ENCODE measurements around the gene RARRES2. TPM values are rescaled to one million over a fixed set of nuclear protein-coding genes. Genes with fewer than 3 reads are reported as not detected.

The RARRES2 gene
- total RNA-seq, 1 experiment from 2014 or later, result 60.9 TPM

GRCh38 chr7:150365673-150366398, 24.4 kb upstream of the RARRES2 start:
- no peak overlapping the region for H3K56ac ChIP-seq (ENCODE audit: insufficient read length, low read depth, low read length)
- no peak overlapping the region for H3K4me2 ChIP-seq (ENCODE audit: insufficient read depth, insufficient read length, low read length)
- H3K27me3 ChIP-seq (ENCODE audit: insufficient read depth, low read length), result no peaks in the 10 kb centered on the region
- TF ChIP-seq, protein P1, sequence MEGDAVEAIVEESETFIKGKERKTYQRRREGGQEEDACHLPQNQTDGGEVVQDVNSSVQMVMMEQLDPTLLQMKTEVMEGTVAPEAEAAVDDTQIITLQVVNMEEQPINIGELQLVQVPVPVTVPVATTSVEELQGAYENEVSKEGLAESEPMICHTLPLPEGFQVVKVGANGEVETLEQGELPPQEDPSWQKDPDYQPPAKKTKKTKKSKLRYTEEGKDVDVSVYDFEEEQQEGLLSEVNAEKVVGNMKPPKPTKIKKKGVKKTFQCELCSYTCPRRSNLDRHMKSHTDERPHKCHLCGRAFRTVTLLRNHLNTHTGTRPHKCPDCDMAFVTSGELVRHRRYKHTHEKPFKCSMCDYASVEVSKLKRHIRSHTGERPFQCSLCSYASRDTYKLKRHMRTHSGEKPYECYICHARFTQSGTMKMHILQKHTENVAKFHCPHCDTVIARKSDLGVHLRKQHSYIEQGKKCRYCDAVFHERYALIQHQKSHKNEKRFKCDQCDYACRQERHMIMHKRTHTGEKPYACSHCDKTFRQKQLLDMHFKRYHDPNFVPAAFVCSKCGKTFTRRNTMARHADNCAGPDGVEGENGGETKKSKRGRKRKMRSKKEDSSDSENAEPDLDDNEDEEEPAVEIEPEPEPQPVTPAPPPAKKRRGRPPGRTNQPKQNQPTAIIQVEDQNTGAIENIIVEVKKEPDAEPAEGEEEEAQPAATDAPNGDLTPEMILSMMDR (conservative IDR thresholded peaks at IDR 0.05), result no peak
- H3K36me3 Mint-ChIP-seq (ENCODE audit: insufficient read depth in 1 of 3, low read depth in 3 of 3), result peaks cover 5 to 16% (median 10%) of the 10 kb centered on the region in 3 experiments; a peak in 6 of 7 replicates
- no peaks in the 10 kb centered on the region for H4K20me1 ChIP-seq (ENCODE audit: control insufficient read depth, insufficient read depth, insufficient read length)
- no peak overlapping the region for H4K91ac ChIP-seq (ENCODE audit: insufficient read length, low read depth, low read length)
- no peak overlapping the region for H4K8ac ChIP-seq (replicated peaks; ENCODE audit: insufficient read length, low read depth, low read length)
- H3K4me3 Mint-ChIP-seq, result no peak overlapping the region; a peak in 1 of 5 replicates
- H3T11ph ChIP-seq (ENCODE audit: low read length), result no peak overlapping the region
- H3K27me3 Mint-ChIP-seq (ENCODE audit: low read depth), result peaks cover 1% of the 10 kb centered on the region
- H3K4ac ChIP-seq (ENCODE audit: low read depth, low read length), result no peak overlapping the region
- H3K27ac Mint-ChIP-seq, result peak overlapping the region; percentile 2 to 70 (median 44); a peak in 4 of 7 replicates
- H2BK20ac ChIP-seq (ENCODE audit: low read depth, low read length, poor library complexity, severe bottlenecking), result no peak overlapping the region
- H3K79me1 ChIP-seq (ENCODE audit: insufficient read depth, low read depth, low read length, poor library complexity, severe bottlenecking), result peaks cover 7% of the 10 kb centered on the region
- H3K23ac ChIP-seq (ENCODE audit: insufficient read length, low read depth, low read length), result no peak overlapping the region
- peaks cover 56 to 59% of the 10 kb centered on the region in 2 experiments for H3K4me1 Mint-ChIP-seq
- H2BK5ac ChIP-seq (ENCODE audit: insufficient read length, low read length), result no peak overlapping the region
- no CpG with 5 or more reads among the region's 5 CpGs for WGBS (ENCODE audit: extremely low coverage, insufficient read length, low lambda C conversion rate)
- no peak overlapping the region for H3K9ac ChIP-seq (ENCODE audit: extremely low read depth, insufficient read length, low read length)
- H3K79me2 ChIP-seq (ENCODE audit: insufficient read depth, low read length), result peaks cover 12% of the 10 kb centered on the region; the same call in 1 of the 2 replicates
- H3K4me1 ChIP-seq (ENCODE audit: insufficient read depth, low read length), result 0 out of 2 replicates have a peak, but pooled peaks cover 3% of the 10 kb centered on the region
- peak overlapping the region; percentile 1 for H3K18ac ChIP-seq (ENCODE audit: insufficient read length, low read depth, low read length)
- H2AK5ac ChIP-seq (ENCODE audit: insufficient read length, low read length), result no peak overlapping the region
- peaks cover 16% of the 10 kb centered on the region for H3K23me2 ChIP-seq (ENCODE audit: insufficient read length, low read depth, low read length, poor library complexity, severe bottlenecking)
- H3K9me3 ChIP-seq (ENCODE audit: control insufficient read depth, low read depth, low read length), result no peaks in the 10 kb centered on the region
- no peak overlapping the region for H2AFZ ChIP-seq (ENCODE audit: low read length)
- no peaks in the 10 kb centered on the region for H3K9me3 Mint-ChIP-seq
- no peak overlapping the region for H2BK12ac ChIP-seq (ENCODE audit: insufficient read length, low read depth, low read length)
- no peak overlapping the region for H4K5ac ChIP-seq (ENCODE audit: insufficient read length, low read depth, low read length)
- DNase-seq, result no peak
- H2BK120ac ChIP-seq (ENCODE audit: low read depth, low read length, poor library complexity, severe bottlenecking), result no peak overlapping the region
- H3K27ac ChIP-seq (ENCODE audit: insufficient read length, low read depth, low read length), result no peak overlapping the region
- peak overlapping the region; percentile 4; the same call in 1 of the 2 replicates for H3K14ac ChIP-seq (ENCODE audit: insufficient read depth, low read length)
- H2BK15ac ChIP-seq (ENCODE audit: low read depth, low read length), result no peak overlapping the region
